Activated gamma-delta T cell treated with Interleukin-2 at 50 U/mL for 16 hours (primary cell): Measurements from ENCODE around the gene KIF18B.

Experiments
- DNase-seq: peaks from one replicate; pipeline ENCODE4 v3.0.0-alpha.2; 2020

The KIF18B gene

DNA sequence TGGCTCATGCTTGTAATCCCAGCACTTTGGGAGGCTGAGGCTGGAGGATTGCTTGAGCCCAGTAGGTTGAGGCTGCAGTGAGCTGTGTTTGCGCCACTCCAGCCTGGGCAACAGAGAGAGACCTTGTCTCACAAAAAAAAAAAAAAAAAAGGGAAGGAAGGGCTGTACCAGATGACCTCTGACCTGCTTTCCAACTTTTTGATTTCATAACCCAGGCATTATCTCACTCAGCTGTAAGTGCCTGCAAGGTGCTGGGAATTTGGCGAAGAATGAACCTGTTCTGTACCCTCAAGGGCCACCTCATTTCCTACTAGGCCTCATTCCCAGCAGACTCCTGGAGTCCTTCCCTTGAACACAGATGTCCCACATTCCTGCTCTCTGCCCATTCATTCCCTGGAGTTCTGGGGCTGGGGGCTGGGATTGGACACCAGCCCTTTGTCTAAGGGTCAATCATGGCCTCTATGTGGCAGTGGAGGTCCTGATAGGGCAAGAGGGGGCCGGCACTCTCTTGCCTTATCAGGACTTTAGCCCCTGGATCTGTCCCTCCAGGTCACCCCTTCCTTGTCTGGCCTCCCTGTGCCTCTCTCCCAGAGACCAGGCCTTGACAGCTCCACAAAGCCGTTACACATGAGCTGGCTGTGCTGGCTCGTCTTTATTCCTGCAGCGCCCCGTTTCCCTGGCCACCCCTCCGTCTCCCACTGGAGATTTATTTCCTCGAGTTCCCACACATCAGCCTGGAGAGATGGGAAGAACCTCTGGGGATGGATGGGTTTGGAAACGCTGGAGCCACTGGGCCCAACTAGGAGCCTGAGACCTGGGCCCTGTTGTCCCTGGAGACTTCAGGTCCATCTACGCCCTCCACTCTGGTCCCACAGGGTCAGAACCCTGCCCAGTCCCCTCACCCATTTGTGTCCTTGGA is 31.5 kb downstream of the KIF18B start:
- no peak for DNase-seq

DNA sequence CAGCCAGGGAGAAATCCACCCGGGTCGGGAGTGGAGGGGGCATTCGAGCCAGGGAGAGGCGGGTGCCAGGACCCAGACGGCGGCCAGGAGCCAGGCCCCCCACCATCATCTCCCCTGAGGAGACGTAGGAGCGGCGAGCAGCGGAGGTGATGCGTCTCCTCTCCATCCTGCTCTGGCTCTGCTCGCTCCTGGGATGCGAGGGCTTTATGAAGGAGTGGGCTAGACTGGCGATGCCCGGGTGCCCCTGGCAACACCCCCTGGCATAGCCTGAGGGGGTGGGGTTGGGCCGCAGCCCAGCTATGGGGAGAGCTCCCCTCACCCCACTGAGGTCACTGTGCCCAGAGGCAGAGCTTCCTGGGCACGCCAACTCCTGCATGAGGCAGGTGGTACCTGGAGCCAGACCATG is 32.2 kb downstream of the KIF18B start, which contains the start of gene GFAP:
Gene GFAP, minus strand, starts transcription at position 180 of the 406 bp plus-strand sequence. Its CDS starts 14 bp downstream, at position 166.
- no peak for DNase-seq

DNA sequence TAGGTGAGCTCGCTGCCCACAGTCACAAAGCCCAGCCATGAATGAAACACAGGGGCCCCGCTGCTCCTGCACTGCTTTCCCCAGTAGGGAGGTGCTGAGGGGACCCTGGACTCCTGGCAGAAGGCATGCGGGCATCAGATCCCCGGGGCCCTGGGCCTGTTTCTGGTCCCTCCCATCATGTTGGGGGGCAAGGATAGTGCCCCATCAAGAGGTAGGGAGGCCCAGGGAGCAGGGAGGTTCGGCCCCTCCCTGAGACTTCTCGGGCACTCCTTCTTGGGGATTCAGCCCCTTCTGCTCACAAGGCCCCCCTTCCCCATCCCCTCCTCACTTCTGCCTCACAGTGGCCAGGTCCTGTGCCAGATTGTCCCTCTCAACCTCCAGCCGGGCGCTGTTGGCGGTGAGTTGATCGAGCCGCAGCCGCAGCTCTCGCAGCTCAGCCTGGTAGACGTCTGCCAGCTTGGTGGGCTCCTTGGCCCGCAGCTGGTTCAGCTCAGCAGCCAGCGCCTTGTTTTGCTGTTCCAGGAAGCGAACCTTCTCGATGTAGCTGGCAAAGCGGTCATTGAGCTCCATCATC is 32.8 kb downstream of the KIF18B start:
- DNase-seq: no peak

DNA sequence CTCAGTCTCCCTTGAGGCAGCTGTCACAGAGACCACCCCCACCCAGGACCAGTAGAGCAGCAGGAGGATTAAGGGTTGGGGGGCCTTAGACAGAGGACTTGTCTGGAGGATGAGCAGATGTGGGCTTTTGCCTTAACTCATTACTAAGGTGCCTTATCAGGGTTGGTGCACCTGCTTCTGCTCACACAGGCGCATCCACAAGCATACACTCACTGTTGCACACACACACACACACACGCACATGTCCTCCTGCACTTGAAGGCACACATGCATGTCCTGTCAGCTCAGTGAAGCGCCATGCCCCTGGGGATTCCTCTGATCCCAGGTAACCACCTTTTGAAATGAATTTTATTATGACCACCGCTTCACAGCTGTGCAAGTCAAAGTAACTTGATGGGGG is 33.4 kb downstream of the KIF18B start:
- no peak for DNase-seq

DNA sequence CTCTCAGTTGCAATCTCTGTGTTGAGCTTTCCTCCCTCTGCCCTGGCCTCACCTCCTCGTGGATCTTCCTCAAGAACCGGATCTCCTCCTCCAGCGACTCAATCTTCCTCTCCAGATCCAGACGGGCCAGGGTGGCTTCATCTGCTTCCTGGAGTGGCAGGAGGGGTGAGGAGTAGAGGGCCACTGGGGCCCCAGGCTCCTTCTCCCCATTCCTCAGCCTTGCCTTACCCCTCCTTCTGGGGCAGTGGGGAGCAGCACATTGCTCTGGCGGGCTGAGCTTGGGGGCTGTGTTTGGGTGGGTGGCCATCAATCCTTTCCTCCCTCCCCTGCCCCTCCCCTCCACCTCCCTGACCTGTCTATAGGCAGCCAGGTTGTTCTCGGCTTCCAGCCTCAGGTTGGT is 33.9 kb downstream of the KIF18B start:
- DNase-seq: no peak

DNA sequence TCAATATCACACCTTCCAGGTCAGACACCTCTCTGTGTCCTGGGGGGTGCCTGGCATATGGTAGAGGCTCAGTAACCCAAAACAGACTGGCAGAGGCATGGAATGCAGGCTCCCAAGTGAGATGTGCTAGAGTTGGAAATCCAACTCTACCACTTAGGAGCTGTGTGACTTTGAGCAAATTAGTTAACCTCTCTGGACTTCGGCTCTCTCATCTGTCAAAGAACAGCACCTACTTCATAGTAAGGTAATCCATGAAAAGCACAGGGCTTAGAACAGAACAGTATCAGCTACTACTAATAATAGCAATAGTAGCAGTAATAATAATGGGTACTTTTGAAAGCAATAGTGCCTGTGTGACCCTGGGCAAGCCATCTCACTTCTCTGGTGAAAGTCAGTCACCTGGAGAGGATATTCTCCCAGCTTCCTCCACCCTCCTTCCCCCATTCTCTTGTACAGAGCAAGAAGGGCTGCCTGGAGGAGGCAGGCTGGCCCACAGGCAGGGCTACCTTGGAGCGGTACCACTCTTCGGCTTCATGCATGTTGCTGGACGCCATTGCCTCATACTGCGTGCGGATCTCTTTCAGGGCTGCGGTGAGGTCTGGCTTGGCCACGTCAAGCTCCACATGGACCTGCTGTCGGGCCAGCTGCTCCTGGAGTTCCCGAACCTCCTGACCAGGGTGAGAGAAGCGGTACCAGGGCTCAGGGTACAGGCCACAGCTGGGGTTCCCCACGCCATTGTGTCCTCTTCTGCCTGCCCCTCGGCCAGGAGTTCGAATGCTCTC is 34.6 kb downstream of the KIF18B start:
- DNase-seq: no peak

DNA sequence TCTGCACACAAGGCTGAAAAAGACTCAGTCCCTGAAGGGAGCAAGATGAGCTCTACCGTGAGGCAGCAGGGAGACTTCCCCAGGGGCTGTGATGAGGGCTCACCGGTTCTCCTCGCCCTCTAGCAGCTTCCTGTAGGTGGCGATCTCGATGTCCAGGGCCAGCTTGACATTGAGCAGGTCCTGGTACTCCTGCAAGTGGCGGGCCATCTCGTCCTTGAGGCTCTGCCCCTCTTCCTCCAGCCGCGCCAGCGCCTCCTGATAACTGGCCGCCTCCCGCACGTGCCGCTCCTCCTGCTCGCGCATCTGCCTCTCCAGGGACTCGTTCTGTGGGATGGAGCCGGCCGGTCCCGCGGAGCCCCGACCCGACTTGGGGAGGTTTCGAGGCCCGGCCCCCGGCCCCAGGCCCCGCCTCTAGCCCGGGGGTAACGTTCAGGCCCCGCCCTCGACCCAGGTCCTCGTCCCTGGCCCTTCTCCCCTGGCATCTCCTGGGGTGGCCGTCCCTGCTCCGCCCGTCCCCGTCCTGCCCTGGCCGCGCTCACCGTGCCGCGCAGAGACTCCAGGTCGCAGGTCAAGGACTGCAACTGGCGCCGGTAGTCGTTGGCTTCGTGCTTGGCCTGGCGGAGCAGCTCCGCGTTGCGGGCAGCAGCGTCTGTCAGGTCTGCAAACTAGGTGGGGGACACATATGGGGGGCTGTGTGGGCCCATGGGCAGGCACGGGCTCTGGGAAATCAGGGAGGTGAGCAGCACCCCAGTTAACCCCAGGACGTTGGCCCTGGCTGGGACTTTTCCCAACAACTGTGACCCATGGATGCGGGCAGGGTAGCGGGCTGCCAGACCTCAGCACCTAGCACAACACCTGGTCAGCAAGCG is 36.2 kb downstream of the KIF18B start:
- DNase-seq: peak; percentile 45

DNA sequence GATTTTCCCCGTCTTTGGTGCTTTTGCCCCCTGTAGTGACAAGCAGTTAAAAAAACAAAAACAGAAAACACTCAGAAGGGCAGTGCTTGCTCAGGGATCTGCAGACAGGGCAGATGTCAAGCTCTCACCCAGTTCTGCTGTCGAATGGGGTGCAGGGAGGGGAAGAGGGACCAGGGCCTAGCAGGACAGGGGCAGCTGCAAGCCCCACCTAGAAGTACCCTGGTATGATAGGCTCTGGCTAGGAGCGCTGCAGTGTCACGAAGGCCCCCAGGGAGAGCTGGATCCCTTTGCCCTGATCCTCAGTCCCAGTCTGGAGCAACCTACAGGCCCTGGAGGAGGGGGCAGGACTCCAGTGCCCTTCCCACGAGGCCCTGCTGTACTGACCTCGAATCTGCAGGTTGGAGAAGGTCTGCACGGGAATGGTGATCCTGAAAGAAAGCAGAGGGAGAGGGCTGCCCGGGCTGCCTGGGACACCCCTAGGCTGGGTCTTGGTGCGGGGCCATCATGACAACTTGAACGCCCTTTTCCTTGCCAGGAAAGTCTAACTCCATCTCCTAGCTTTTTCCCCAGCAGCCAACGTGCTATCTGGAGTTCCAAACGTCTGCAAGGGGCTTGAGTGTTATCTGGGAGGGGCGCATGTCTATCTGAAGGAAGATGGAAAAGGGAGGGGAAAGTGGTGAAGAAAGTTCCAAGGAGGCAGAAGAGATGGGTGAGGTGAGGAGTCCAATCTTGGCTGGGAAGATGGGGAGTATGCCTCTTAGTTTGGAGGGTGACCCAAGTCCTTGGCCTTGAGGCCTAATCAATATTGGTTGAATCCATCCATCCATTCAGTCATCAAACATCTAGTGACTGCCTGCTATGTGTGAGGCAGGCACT is 37.1 kb downstream of the KIF18B start:
- DNase-seq: no peak

DNA sequence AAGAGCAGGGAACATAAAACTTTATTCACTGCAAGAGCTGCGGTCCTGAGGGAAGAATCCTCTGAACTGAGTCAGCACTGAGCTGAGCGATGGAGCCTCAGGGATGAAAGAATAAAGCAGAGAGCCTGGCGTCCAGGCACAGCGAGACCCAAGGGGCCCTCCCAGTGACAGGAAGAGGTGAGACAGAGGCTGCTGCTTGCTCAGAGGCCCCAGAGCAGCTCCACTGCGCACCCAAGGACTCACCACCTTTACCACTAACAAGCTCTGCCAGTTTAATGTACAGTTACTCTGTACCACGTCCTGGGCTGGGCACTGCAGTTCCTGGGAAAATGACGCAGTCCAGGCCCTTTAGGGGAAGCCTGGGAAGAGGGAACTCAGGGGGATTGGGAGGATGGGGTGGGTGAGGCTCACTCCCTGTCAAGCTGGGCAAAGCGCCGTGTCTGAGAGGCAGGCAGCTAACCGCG is 37.9 kb downstream of the KIF18B start:
- no peak for DNase-seq

DNA sequence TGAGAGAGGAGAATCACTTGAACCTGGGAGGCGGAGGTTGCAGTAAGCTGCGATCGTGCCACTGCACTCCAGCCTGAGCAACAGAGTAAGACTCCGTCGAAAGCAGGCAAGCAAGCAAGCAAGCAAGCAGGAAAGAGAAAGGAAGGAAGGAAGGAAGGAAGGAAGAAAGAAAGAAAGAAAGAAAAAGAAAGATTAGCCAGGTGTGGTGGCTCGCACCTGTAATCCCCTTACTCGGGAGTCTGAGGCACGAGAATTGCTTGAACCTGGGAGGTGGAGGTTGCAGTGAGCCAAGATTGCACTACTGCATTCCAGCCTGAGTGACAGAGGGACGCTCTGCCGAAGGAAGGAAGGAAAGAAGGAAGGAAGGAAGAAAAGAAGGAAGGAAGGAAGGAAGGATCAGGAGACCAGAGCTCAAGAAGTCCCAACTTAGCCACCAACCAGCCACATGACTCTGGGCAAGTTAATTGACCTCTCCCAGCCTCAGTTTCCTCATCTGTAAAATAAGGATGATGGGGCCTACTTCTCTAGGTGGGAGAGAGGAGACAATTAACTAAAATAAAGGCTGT is 38.7 kb downstream of the KIF18B start:
- DNase-seq: no peak

DNA sequence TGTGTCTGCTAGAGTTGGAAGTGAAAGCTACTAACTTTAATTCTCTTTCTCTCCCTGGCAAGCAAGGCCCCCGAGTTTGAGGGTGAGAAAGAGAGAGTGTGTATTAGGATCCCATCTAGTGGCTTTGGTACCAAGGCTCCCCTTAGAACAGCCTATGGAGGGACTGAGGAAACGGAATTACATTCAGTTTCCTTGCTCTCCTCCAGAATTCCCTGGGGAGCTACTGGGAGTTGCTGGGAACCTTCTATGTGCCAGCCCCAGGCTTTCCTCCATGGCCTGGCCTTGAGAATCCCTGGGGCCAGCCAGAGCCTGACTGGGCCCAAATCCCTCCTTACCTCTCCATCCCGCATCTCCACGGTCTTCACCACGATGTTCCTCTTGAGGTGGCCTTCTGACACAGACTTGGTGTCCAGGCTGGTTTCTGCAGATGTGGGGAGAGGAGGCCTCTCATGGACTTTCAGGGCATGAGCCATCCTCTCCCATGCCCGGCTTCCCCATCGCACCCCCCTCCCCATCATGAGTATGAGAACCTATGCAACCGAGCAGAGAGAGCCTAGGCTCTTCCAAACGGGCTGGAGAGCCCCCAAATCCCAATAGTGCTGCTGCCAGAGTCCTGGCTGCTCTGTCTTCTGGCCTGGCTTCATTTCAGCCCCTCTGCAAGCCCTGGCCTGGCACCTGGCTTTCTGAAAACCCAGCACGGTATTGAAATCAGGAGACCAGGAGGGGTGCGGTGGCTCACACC is 39.7 kb downstream of the KIF18B start:
- no peak for DNase-seq

DNA sequence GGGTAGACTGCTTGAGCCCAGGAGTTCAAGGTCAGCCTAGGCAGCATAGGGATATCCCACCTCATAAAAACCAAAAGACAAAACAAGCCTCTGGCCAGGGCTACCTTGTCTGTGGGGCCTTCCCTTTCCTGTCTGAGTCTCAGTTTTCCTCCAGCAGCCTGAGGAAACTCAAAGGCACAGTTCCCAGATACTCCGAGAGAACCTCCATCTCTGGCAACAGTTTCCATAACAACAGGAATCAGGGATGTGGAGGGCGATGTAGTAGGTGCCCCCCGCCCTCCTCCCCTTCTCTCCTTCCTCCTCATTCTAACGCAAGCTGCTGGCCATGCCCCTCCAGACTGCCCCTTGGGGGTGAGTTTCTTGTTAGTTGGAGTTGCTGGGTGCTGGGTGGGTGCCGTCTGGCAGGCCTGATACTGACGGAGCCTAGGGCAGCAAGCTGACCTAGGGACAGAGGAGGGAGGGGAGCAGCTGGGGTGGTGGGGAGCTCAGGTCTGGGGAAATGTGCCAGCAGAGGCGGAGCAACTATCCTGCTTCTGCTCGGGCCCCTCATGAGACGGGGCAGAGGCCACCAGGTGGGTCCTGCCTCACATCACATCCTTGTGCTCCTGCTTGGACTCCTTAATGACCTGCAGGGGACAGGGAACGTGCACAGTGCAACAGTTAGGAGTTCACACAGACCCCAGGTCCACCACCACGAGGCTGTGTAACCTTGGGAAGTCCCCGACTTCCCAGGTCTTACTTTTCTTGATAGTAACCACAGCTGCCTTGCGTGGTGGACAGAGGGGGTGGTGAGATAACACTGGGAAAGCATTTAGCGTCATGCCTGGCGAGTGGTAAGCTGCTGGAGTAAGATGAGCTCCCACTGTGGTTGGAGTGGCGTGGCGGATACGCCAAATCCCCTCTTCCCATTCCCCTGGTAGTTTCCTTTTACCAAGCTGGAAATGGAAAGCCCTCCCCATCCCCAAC is 40.5 kb downstream of the KIF18B start:
- DNase-seq: no peak

DNA sequence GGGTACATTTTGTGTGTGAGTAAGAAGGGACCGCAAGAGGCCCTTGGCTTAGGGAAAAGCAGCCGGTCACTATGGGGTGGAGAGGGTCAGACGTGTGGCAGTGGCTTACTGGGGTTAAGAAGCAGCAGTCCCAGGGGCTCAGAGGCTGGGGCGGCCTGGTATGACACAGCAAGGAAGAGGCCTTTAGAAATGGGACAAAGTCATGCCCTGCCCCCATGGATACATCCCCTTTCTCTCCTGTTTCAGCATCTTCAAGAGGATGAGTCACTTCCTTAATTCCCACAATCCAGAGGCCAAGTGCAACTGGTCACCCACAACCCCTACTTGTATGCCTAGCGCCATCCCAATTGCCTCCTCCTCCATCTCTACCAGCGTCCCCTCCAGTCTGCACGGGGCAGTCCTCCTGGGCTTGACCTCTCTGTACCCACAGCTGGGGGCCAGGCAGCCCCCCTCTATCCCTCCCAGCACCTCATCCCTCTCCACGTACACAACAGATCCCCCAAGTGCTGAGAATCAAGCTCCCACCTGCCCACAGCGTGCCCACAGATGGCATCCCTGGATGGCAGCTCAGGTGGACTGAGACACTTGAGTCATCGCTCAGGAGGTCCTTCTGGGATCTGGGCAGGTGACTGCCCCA is 41.4 kb downstream of the KIF18B start:
- DNase-seq: no peak

DNA sequence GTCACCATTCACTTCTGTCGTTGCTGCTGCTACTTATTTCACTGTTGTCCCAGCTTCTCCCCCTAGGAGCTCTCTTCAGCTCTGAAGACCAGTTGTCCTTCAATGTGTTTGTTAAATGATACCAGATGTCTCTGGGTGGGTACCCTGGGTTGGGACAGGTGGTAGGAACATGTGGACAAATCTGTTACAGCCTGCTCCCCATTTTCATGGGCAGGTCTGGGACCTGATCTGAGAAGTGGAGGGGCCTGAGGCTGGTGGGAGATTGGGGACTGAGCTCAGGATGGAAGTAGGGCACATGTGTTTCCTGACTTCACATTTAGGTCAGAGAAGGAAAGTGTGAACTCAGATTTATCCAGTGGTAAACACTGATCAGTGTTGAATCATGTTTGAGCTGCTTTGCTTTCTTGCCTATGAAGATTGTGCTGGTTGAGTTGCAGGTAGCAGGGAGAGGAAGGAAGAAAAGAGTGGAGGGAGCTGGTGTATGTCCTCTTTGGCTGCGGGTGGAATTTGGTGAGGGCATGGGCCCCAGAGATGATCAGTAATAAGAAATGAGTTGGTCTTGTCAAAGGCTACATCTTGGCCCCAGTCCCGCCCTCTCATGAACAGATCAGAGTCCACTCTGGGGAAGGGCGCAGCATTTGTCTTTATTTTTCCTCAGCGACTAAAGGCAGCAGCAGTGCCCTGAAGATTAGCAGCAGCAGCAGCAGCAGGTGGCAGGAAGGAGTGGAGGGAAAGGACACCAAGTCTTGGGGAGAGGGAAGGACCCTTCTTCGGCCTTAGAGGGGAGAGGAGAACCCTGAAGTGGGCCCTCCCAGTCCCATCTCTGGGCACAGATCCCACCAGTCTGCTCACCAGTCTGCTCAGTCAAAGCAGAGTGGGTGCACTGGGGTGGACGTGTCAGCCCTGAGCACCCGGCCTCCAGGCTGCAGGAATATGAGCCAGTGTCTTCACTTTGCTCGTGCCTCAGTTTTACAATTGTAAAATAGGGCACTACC is 42.3 kb downstream of the KIF18B start:
- no peak for DNase-seq

DNA sequence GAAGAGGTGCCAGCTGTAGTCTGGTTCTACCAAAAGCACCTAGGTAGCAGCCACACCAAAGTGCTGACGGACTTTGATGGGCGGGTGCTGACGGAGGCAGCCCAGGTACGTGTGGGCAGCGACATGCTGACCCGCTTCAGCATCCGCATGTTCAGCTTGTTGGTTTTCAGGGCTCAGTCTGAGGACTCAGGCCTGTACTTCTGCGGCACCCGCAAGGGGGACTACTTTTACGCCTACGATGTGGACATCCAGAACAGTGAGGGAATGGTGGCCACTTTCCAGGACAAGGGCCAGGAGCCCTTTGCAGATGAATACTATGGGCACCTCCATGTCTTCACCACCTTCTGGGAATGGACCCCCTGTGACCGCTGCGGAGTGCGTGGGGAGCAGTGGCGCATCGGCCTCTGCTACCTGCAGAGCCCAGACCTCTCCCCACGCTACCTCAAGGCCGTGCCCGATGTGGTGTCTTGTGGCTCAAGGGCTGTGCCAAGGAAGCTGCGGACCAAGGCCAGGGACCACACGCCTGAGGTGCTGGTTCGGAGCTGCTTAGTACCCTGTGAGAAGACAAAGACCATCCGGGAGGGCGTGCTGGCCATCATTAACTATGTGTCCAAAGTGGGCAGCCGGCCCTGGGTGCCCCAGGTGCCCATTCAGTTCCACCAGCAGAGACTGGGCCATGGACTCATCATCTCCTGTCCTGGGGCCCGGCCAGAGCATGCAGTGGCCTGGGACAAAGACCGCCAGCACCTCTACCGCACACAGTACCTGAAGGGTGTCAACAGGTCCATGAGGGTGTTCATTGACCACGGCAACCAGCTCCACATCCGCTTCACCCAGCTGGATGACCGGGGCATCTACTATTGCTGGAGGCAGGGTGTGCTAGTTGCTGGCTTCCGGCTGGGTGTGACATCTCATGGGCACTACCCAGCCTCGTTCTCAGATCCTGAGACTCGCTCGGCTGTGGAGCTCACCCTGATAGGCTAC is 43.3 kb downstream of the KIF18B start:
- DNase-seq: no peak
